HEK293 (cell line): ENCODE data around the gene SYNDIG1.

Source experiments
- CTCF ChIP-seq: fragments of 450-650 bp; formaldehyde crosslinking; IDR thresholded peaks from 2 replicates; pipeline ENCODE4 v1.5.1; 2016; ENCODE audit warnings: missing biosample characterization, missing genetic modification characterization
- INSM2 ChIP-seq: fragments of 450-650 bp; formaldehyde crosslinking; IDR thresholded peaks from 2 replicates; pipeline ENCODE4 v1.5.1; 2016; ENCODE audit warnings: missing biosample characterization, missing genetic modification characterization
- PRDM10 ChIP-seq: fragments of 450-650 bp; formaldehyde crosslinking; IDR thresholded peaks from 2 replicates; pipeline ENCODE4 v1.5.1; 2016; ENCODE audit warnings: missing biosample characterization, missing genetic modification characterization
- REPIN1 ChIP-seq: fragments of 450-650 bp; formaldehyde crosslinking; IDR thresholded peaks from 2 replicates; pipeline ENCODE4 v1.5.1; 2017; ENCODE audit warnings: missing biosample characterization, missing genetic modification characterization, low read depth
- REST ChIP-seq: fragments of 450-650 bp; formaldehyde crosslinking; IDR thresholded peaks from 2 replicates; pipeline ENCODE4 v1.5.1; 2016; ENCODE audit warnings: missing biosample characterization, missing genetic modification characterization
- SETDB1 ChIP-seq: IDR thresholded peaks from one replicate; pipeline ENCODE4 v1.6.1; 2017; ENCODE audit warnings: mild to moderate bottlenecking, low read length, moderate library complexity, mixed read lengths; ENCODE audit not compliant: insufficient read length
- YY1 ChIP-seq: fragments of 450-650 bp; formaldehyde crosslinking; IDR thresholded peaks from 2 replicates; pipeline ENCODE4 v1.5.1; 2018; ENCODE audit warnings: missing biosample characterization, missing genetic modification characterization
- ZNF114 ChIP-seq: fragments of 450-650 bp; formaldehyde crosslinking; IDR thresholded peaks from 2 replicates; pipeline ENCODE4 v1.5.0; 2017; ENCODE audit warnings: missing biosample characterization, missing genetic modification characterization
- ZNF146 ChIP-seq: fragments of 450-650 bp; formaldehyde crosslinking; IDR thresholded peaks from 2 replicates; pipeline ENCODE4 v1.5.1; 2016; ENCODE audit warnings: missing biosample characterization, missing genetic modification characterization
- ZNF266 ChIP-seq: fragments of 450-650 bp; formaldehyde crosslinking; IDR thresholded peaks from 2 replicates; pipeline ENCODE4 v1.5.1; 2016; ENCODE audit warnings: missing biosample characterization, missing genetic modification characterization, low read depth
- ZNF416 ChIP-seq: fragments of 450-650 bp; formaldehyde crosslinking; IDR thresholded peaks from 2 replicates; pipeline ENCODE4 v1.5.1; 2016; ENCODE audit warnings: missing biosample characterization, missing genetic modification characterization
- ZNF449 ChIP-seq: fragments of 450-650 bp; formaldehyde crosslinking; IDR thresholded peaks from 2 replicates; pipeline ENCODE4 v1.5.1; 2017; ENCODE audit warnings: missing biosample characterization, mild to moderate bottlenecking, missing genetic modification characterization, moderate library complexity
- ZNF571 ChIP-seq: fragments of 450-650 bp; formaldehyde crosslinking; IDR thresholded peaks from 2 replicates; pipeline ENCODE4 v1.5.0; 2017; ENCODE audit warnings: missing biosample characterization, missing genetic modification characterization
- ZSCAN18 ChIP-seq: fragments of 450-650 bp; formaldehyde crosslinking; IDR thresholded peaks from 2 replicates; pipeline ENCODE4 v1.5.1; 2016; ENCODE audit warnings: missing biosample characterization, missing genetic modification characterization

- no peak for TF ChIP-seq CTCF (tag by site-specific recombination)
- TF ChIP-seq REPIN1, result no peak
- no peak; the same call in 1 of the 2 replicates for TF ChIP-seq ZNF146 (tag by site-specific recombination)
- TF ChIP-seq YY1, result no peak
- no peak for TF ChIP-seq ZSCAN18 (tag by site-specific recombination)
- TF ChIP-seq ZNF449 (tag by site-specific recombination), result no peak
- TF ChIP-seq INSM2 (tag by site-specific recombination), result no peak
- no peak for TF ChIP-seq ZNF416 (tag by site-specific recombination)
- TF ChIP-seq ZNF571, result no peak
- TF ChIP-seq ZNF114 (tag by site-specific recombination), result no peak
- TF ChIP-seq ZNF266, result no peak
- TF ChIP-seq SETDB1, result no peak
- TF ChIP-seq REST, result no peak
- TF ChIP-seq PRDM10, result no peak
Observed at GRCh38 chr20:24469894-24470745, 691 bp downstream of the SYNDIG1 start.
